ENCODE data around the gene ADGRG3.

ADGRG3 gene

DNA sequence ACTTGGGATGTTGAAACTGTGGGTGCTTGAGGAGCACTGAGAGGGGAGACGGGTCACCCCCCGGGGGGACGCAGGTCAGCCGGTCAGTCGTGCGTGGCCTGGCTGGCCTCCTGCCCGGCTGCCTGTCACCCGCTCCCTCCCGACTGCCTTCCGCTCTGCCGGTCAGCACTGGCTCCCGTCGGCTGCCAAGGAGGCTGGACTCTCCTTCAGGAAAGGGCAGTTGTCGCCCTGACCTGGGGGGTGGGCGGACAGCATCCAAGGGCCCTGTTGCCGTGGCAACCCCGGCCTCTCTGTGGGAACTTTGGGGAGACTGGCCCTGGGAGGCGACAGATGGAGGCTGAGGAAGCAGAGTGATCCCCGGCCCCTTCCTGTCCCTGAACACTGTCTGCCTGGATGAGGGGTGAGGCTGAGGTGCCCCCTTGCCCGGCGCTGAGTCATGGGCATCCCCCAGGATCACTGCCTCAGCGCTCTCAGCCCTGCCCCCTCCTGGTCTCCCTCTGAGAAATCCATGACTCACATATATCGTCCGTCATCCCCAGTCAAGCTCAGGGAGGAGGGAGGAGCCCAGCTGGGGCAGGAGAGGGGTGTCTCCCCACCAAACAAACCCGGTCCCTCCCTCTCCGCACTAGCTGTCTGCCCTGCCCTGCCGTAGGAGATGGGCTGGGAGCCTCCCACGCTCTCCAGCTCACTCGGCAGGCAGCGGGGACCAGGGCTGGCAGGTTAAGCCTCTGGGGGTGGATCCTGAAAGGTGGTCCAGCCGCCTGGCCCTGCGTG is 39.9 kb upstream of the ADGRG3 start, which contains the start of gene ADGRG1:
TSS of gene ADGRG1 (plus strand) at position 623 of the 774 bp plus-strand sequence. CDS start 21,658 bp downstream, outside the sequence.
- TF ChIP-seq, protein P1, sequence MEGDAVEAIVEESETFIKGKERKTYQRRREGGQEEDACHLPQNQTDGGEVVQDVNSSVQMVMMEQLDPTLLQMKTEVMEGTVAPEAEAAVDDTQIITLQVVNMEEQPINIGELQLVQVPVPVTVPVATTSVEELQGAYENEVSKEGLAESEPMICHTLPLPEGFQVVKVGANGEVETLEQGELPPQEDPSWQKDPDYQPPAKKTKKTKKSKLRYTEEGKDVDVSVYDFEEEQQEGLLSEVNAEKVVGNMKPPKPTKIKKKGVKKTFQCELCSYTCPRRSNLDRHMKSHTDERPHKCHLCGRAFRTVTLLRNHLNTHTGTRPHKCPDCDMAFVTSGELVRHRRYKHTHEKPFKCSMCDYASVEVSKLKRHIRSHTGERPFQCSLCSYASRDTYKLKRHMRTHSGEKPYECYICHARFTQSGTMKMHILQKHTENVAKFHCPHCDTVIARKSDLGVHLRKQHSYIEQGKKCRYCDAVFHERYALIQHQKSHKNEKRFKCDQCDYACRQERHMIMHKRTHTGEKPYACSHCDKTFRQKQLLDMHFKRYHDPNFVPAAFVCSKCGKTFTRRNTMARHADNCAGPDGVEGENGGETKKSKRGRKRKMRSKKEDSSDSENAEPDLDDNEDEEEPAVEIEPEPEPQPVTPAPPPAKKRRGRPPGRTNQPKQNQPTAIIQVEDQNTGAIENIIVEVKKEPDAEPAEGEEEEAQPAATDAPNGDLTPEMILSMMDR (conservative IDR thresholded peaks at IDR 0.05; ENCODE audit: low read depth, low read length): peak; percentile 22
- peak; percentile 97 for DNase-seq (ENCODE audit: low read depth)
- peak within 1 kb of the TSS; percentile 52 for H3K4me3 ChIP-seq (ENCODE audit: low read depth, low read length)

- no peak for DNase-seq (ENCODE audit: low read depth)
- H3K4me3 ChIP-seq (ENCODE audit: low read depth, low read length): peak overlapping the region; percentile 52
- TF ChIP-seq, protein P1 (conservative IDR thresholded peaks at IDR 0.05; ENCODE audit: low read depth, low read length): no peak
Observed at GRCh38 chr16:57628783-57629293, 39.3 kb upstream of the ADGRG3 start.

GRCh38 chr16:57629516-57630406 is 38.3 kb upstream of the ADGRG3 start:
- TF ChIP-seq, protein P1 (conservative IDR thresholded peaks at IDR 0.05; ENCODE audit: low read depth, low read length): no peak
- no peak for DNase-seq (ENCODE audit: low read depth)
- no peak overlapping the region for H3K4me3 ChIP-seq (ENCODE audit: low read depth, low read length)

GRCh38 chr16:57630407-57630797 is 37.7 kb upstream of the ADGRG3 start:
- no peak overlapping the region for H3K4me3 ChIP-seq (ENCODE audit: low read depth, low read length)
- TF ChIP-seq, protein P1 (conservative IDR thresholded peaks at IDR 0.05; ENCODE audit: low read depth, low read length): no peak
- DNase-seq (ENCODE audit: low read depth): no peak

DNA sequence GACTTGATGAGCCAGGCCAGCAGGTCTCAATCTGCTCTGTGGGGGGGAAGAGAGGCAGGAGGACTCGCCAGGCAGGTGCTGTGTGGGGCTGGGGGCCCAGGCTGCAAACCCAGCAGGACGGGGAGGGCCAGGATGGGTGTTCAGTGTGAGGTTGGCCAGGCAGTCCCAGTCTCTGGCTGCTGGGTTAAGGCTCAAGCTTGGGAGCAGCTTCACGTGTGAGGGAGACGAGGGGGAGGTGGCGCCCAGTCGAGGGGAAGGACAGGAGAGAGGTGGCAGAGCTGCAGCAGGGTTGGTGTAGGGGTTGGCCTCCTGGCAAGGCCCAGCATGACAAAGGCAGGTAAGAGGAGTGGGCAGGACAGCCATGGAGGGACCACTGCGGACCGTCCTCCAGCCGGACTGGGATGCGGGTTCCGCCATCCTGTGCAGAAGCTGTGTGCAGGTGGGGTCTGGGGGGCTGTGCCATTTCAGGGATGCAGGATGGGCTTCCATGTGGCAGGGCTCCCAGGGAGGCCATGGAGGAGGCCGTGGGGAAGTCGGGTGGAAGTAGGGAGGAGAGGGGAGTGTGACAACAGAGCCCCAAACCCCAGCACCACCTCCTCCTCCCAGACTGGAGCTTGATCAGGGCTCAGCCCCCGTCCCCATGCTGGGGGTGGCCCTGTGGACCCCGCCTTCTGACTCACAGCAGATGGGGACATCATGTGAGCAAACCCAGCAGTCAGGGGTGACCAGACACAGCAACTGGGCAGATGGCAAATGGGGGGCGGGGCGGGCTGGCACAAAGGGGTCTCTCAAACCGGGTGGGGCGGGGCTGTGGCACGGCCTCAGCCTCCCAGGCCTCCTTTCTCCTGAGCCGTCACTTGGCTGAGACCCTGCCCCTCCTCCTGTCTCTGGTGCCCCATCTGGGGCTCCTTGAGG is 36.9 kb upstream of the ADGRG3 start:
- TF ChIP-seq, protein P1 (conservative IDR thresholded peaks at IDR 0.05; ENCODE audit: low read depth, low read length): no peak
- no peak for DNase-seq (ENCODE audit: low read depth)
- H3K4me3 ChIP-seq (ENCODE audit: low read depth, low read length): no peak overlapping the region

DNA sequence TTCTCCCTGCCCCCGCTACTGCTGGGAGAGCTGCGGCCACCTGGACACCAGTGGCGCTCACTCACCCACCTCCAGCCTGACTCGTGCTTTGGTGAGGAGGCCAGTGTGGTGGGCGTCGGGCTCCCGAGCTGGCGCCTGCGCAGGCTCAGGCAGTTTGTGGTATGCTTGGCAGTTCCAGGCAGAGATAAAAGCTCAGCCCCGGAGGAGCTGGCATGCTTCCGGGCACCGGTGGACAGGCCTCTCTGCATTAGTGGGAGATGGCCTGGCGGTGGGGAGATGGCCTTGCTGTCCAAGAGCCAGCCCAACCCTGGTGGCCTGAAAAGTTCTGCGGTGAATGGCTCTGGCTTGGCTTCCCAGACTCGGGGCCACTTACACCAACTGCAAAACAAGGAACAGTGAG is 35.5 kb upstream of the ADGRG3 start:
- DNase-seq (ENCODE audit: low read depth): no peak
- TF ChIP-seq, protein P1 (conservative IDR thresholded peaks at IDR 0.05; ENCODE audit: low read depth, low read length): no peak
- H3K4me3 ChIP-seq (ENCODE audit: low read depth, low read length): no peak overlapping the region
